Right renal cortex interstitium (tissue), 3 donors: ENCODE measurements around the gene TEKT5. TPM values are rescaled to one million over a fixed set of nuclear protein-coding genes. Genes with fewer than 3 reads are reported as not detected.
"Not testable (repeated sequence)": the region's sequence is repeated elsewhere in the genome, so short reads cannot be mapped to it uniquely, and the experiment has no call there.

ENCODE experiments used
- DNase-seq, 3 donors: peaks; one replicate each; pipeline ENCODE4 v3.0.0-alpha.2; 2013; ENCODE audit warnings: low read depth in 3 of 3, low spot score in 2 of 3
- polyA plus RNA-seq, 3 donors: library from polyadenylated mRNA; unstranded; fragments of 120-200 nt; gene quantifications; one replicate each; pipeline ENCODE4 v1.2.1, GENCODE V29; 2013; ENCODE audit not compliant: insufficient read length in 3 of 3

The TEKT5 gene
- polyA plus RNA-seq: under 1 TPM; 0.10 to 0.24 (median 0.22) TPM

DNA sequence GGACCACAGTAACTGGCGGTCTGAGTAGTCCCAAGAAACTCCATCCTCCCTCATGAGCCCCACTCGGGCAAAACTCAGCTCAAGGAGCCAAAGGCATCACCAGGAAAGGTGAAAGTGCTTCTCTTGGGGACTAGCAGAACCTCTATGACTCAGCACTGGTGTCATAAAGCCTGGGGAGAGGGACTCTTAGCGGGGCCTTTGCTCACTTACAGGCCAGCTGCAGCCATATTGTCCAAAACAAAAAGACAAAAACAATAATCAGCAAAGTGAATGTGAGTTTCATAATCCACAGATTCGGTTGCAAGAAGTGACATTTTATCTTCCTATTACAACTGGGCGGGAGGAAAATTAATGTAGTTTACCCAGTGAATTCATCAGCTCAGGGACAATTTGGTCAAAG is at the start of gene TEKT5:
Gene TEKT5 (minus strand): TSS at position 101 of the 400 bp plus-strand sequence. CDS start 57 bp downstream, at position 44.
- DNase-seq: no peak

DNA sequence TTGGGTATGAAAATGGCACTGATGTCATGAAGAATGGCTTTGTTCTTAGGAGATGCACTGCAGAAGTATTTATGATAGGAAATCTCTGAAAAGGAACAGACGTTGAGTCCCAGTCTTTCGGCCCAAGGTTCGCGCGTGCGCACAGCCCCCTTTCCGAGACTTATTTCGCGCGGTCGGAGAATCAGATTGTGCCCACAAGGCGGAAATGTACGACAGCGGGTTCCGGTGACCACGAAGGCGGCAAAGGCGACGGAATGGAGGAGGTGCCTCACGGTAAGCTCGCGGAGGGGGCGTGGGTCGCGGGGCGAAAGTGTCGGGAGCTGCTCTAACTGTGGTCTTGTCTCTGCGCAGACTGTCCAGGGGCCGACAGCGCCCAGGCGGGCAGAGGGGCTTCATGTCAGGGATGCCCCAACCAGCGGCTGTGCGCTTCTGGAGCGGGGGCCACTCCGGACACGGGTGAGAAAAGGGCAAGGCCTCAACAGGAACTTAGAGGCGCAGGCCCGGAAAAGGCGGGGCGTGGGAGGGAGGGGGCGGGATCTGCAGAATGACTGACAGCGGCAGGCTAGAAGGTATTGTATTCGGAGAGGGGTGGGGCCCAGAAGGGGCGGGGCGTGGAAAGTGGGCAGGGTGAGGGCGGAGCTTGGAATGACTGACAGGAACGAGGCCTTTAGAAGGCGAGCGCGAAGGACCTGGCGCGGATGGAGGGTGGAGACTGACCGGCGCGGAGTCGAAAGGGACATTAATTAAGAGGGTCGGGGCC is 49.1 kb upstream of the TEKT5 start, which contains the start of gene NUBP1:
Gene NUBP1 (plus strand): TSS at position 233 of the 760 bp plus-strand sequence. CDS start 22 bp downstream, at position 255.
- DNase-seq: peak; percentile 94 to 97 (median 95)

DNA sequence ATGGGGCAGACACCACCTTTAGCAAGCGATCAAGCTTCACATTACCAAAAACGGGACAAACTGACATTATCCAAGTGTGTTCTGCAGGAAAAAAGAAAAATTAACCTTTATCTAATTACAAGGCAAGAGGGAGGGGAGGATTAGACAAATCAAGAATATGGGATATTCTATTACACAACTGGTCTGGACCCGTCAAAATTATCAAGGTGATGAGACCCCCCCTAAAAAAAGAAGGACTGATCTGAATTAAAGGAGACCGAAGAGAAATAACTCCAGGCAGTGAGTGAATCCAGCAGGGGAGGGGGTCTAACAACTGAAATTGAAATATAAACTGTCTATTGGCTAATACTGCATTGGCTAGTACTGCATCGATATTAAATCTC is 48.5 kb upstream of the TEKT5 start:
- no peak for DNase-seq

DNA sequence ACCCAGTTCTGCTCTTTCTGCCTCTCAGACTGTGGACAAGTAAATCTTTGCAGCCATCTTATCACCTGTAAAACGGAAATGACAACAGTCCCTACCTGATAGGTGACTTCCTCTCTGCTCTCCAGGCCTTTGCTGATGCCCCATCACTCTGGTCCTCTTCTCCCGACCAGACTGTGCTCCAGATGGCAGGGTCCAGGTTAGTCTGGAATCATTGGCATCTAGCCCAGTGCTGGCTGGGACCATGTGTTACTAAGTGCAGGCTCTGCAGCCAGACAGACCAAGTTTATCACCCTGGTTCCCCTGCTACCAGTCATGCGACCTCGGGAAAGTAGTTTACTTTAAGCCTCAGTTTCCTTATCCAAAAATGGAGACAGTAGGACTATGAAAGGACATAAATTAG is 47.1 kb upstream of the TEKT5 start:
- no peak for DNase-seq

DNA sequence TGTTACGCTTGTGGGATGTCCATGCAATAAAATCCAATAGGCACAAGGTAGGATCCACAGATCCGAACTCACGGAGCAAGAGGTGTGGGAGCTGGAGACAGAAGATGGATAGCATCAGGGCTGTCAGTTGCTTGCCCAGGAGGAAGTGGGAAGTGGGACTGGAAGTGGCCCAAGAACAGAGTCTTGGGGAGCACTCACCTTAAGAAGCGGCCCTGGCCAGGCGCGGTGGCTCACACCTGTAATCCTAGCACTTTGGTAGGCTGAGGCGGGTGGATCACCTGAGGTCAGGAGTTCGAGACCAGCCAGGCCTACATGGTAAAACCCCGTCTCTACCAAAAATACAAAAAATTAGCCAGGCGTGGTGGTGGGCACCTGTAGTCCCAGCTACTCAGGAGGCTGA is 46.5 kb upstream of the TEKT5 start:
- not testable (repeated sequence) for DNase-seq

DNA sequence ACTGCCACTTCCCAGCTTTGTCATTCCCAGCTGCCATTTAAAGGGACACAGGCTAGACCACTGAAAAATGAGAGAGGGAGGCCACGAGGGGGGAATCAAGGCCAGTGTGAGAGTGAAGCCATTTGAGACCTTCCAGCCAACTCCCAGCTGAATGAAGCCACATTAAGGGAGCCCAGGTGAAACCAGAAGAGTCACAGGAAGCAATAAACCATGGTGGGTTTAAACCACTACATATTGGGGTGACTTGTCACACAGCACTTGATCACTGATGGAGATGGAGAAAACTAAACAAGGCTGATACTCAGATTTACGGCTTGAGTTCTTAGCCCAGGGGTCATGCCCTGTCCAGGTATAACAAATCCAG is 46.1 kb upstream of the TEKT5 start:
- no peak for DNase-seq

DNA sequence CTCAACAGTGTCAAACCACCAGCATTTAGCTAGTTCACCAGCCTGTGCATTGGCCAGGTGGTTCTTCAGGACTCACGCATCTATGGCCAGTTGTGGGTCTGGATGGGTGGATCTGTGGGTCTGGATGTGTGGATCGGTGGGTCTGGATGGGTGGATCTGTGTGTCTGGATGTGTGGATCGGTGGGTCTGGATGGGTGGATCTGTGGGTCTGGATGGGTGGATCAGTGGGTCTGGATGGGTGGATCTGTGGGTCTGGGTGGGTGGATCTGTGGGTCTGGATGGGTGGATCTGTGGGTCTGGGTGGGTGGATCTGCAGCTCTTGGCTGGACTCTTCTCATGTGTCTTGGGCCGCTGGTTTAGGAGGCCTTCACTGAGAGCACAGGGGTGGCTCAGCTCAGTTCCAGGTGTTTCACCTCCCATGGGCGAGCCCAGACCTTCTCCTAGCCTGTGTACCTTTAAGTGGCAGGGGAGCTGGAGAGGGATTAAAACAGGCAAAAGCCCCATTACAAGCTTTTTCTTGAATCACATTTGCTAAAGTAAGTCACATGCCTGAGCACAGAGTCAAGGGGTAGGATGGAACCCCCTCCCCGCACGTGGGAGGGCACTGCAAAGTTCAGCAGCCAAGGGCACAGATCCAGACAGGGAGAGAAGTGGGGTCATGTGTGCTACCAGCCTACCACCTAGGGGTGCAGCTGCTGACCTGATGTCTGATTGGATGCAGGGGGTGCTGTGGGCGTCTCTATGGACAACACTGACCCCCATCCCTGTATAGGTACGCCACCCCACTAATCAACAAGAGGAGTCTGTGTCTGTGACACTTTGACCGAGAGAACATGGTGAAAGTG is 45.5 kb upstream of the TEKT5 start:
- DNase-seq: no peak

DNA sequence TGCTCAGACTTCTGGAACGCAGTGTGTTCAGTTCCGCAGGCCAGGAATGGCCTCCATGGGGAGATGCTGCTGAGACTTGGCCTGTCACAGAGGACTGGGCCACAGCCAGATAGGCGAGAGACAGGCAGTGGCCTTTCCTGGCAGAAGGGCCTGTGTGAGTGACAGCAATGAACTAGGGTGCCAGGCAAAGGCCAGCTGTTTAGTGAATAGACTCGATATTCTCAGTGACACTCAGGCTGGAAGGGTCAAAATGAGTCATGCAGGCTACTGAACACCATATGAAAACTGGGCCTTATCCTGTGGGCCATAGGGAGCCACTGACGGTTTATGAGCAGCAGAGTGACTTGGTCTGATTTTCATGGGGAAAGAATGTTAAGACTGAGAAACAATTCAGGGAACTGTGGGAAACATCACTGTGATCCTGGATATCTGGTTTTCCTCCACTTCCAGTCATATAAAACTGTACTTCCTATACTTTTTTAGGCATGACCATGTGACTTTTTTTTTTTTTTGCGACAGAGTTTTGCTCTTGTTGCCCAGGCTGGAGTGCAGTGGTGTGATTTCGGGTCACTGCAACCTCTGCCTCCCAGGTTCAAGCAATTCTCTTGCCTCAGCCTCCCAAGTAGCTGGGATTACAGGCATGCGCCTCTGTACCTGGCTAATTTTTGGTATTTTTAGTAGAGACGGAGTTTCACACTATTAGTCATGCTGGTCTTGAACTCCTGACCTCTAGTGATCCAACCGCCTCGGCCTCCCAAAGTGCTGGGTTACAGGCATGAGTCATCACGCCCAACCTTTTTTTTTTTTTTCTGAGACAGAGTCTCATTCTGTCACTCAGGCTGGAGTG is 43.7 kb upstream of the TEKT5 start:
- DNase-seq: no peak

DNA sequence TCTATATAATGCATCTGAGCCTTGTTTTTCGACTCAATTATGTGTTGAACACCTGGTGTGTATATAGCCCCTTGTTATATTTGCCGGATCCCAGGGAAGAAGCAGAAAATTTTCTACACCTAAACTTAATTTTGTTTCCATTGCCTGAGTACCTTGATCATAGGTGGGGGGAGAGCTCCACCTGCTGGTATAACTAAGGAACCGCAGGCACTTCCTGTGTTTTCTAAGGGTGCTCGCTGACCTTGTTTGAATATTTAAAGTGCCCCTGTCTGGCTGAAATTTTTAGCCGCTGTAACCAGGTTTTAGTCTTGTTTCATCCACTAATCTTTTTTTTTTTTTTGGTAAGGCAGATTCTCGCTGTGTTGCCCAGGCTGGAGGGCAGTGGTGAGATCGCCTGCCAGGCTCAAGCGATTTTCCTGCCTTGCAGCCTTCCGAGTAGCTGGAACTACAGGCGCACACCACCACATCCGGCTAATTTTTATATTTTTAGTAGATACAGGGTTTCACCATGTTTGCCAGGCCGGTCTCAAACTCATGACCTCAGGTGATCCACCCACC is 42.4 kb upstream of the TEKT5 start:
- peak; percentile 48 to 65 (median 53) for DNase-seq

DNA sequence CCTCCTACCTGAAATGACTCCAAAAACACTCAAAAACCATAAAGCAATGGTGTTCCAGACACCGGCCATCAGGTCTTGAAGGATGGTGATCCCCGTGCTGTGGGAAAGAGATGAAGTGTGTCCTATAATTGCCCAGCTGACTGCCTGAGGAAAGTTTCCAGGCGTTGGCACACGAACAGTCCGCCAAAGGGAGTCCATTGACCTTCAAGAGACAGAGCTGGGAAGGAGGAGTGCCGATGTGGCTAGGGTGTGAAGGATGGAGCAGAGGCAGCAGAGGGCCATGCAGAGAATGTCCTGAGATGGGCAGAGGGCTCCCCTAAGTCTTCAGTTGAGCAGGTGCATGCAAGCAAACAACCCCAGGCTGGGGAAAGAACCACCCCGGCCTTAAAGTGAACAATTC is 37.1 kb upstream of the TEKT5 start:
- no peak for DNase-seq

DNA sequence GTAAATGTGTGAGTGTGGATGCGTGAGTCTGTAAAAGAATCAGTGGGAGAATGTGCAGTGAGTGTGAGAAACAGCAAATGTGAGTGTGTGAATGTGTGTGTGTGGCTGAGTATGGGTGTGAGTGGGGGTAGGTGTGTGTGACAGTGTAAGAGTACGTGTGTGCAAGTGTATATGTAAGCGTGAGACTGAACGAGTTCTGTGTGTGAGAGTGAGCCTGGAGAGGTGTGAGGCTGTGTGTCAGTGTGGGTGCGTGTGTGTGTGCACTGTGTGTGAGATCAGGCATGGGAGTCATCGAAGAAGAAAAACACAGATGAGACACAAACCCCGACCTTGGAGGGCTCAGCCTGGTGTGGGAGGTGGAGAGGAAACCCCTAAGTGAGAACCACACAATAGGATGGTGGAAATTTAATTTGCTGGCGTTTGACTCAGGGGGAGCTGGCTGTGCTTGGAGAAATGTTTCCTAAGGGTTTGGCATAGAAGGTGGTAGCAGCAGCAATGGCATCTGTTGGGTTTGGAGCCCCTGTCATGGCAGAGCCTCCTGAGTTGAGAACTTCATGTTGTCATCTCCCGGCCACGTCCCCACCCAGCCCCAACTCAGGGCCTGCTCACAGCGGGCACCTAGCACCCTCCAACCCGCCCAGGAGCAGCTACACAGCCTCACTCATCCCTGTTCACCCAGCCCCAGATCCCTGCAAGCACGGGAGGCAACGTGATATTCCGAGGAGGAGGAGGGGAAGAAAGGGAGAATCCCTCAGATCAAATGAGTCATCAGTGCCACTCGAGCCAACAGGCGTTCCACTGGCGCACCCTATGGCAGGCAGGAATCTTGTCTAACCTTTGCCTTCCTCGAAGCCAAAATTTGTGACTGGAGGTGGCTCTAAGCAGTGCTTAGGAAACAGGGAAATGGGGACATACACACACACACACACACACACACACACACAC is 34.6 kb upstream of the TEKT5 start:
- no peak for DNase-seq

DNA sequence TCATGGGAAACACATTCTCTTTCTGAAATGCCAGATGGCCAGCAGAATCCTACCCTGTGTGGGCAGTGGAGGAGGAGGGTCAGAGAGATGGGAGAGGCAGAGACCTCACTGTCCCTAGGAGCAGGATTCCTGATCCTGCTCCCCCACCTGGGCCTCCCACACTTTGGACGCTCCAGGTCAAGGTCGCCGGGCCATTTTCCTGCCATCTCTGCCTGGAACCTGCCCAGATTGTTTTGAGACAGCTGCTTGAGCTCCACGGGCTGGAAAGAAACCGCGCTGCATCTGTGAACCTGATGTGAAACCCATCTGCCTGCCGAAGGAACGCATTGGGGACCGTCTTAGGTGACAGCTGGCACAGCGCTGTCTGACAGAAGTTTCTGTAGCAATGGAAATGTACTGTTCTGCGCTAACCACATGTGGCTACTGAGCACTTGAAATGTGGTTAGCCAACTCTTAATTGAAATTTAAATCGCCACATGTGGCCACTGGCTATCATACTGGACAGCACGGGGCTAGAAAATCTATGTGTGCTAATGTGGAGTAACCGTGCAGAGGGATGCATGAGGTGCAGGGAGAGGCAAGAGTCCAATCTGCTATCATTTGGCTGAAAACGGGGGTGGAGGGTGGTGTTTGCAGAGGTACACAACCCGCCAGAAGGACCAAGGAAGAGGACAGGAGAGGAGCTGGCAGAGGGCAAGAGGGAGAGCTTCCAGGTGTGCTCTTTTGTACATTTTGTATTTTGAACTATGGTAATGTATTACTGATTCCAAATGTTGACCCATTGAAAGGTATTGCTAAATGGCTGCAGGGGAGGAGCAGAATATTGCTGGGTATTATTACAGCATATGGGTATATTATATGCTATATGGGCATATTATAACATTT is 33.5 kb upstream of the TEKT5 start:
- DNase-seq: no peak

DNA sequence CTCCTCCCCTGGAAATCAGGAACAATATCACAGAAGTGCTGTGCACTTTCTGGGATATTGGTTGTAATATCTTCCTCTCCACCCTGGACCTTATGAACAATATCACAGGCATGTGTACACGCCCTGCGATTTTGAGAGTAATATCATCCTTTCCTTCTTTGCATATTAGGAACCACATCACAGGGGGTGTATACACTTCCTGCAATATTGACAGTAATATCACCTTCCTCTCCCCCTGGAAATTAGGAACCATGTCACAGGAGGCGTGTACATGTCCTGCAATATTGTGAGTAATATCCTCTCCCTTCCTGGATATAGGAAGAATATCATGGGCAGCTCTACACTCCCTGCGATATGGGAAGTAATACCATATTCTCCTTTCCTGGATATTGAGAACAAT is 14.2 kb upstream of the TEKT5 start:
- DNase-seq: no peak

DNA sequence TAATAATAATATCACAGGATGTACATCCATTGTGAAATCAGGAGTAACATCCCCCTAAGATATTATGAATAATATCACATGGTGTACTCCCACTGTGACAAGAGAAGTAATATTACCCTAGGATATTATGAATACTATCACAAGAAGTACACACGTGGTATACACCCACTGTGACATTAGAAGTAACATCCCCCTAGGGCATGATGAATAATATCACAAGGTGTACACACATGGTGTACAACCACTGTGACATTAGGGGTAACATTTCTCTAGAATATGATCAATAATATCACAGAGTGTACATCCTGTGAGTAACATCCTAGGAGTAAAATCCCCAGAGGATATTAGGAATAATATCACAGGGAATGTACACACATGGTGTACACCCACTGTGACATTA is 5.0 kb upstream of the TEKT5 start:
- no peak for DNase-seq

DNA sequence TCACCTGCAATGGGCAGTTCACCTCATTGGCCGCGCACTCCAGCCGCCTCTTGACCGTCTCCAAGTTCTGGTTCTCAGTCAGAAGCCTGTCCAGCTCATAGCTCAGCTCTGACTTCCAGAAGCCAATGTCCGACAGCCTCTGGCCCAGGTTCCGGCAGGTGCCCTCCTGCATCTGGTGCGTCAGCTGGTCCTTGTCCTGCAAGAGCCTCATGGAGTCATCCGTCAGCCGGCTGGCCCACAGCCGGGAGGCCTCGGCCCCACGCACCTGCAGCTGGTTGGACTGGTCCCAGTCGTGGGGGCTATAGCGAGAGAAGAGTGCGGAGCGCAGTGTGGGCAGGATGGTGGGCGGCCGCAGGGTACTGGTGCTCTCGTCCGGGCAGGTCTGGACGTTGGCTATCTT is 424 bp downstream of the TEKT5 start:
- no peak for DNase-seq

DNA sequence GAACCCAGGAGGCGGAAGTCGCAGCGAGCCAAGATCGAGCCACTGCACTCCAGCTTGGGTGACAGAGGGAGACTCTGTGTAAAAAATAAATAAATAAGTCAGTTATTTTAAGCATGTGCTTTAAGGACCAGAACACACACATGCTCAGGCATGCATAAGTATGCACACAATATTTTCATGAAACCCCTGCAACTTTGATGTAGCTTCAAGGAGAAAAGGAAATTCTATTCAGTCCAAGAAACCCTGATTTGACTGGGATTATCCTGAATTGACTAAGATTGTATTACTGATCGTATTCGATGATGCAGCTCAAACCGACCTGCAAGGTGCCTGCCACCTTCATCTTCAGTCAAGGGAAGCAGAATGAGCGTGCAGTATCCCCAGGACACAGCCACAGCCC is 841 bp downstream of the TEKT5 start:
- DNase-seq: no peak

DNA sequence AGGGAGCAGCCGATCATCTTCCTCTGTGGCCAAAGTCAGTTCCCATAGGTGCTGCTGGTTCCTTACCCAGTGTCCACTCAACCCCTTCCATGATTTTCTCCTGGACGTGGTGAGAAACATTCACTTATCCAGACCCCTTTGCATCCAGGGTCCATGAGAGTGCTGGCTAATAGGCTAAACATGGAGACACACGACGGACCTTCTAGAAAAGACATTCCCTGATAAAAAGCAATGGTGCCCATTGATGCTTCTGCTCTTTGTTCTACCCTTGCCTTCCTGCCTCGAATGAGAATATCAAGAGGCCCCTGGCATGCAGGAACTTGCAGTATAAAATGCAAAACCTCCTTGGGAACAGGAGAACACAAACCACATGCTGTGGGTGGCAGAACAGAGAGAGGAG is 2.3 kb downstream of the TEKT5 start:
- no peak for DNase-seq

DNA sequence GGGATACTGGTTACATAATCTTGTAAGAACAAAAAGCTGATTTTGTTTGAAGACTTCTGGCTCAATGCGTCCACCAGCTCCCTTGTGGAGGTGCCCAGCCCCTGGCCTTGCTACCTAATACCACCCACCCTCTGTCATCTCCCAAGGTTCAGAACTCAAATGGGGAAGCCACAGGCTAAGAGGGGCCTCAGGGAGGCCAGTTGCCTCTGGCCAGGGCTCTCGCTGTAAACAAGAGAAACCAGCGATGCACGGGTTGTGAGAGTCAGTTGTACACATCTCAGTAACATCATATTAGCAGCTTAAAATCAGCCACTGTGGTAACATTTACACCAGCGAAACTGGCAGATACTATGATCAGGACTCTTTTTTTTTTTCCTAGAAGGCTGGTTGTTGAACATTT is 6.0 kb downstream of the TEKT5 start:
- DNase-seq: no peak

DNA sequence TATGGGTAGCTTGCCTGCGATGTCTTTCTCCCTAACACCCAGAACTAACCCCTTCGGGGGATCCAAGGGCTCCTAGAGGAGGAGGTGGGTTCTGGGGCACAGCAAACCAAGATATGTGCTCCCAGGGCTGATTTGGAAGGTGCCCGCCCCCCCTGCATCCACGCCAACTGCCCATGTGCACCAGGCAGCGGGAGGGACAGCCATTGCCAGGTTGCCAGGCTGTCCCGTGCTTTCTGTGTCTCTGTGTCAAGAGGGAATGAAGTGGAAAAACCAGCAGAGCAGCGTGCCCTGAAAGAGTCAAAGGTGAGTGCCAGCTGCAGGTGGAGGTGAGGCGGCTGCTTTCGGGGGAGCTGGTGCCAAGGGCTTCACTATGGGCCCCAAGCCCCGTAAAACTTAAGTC is 6.4 kb downstream of the TEKT5 start:
- no peak for DNase-seq
